GM19455 (cell line): ENCODE measurements around the gene CDK5RAP3.
A peak's percentile ranks its signal among the peaks of the same experiment; 100 is the strongest.
"Not testable (repeated sequence)": the region's sequence is repeated elsewhere in the genome, so short reads cannot be mapped to it uniquely, and the experiment has no call there.

Source experiments
- ATAC-seq: cut with Tn5 transposase; IDR thresholded peaks from one replicate; pipeline ENCODE4 v1.9.1; 2021; ENCODE audit not compliant: unreplicated experiment

The CDK5RAP3 gene

GRCh38 chr17:47970725-47971499, at the start of gene CDK5RAP3:
CDK5RAP3 (plus strand) TSS chr17:47971113; CDS start chr17:47971147, 34 bp downstream.
- ATAC-seq: peak; percentile 95

GRCh38 chr17:47924785-47925677, 45.9 kb upstream of the CDK5RAP3 start:
- ATAC-seq: no peak

- no peak for ATAC-seq
Observed at GRCh38 chr17:47925678-47925988, 45.3 kb upstream of the CDK5RAP3 start.

- ATAC-seq: no peak
Observed at GRCh38 chr17:47927821-47928400, 43.0 kb upstream of the CDK5RAP3 start.

- no peak for ATAC-seq
Observed at GRCh38 chr17:47928415-47928814, 42.5 kb upstream of the CDK5RAP3 start.

GRCh38 chr17:47929218-47930000, 41.5 kb upstream of the CDK5RAP3 start:
- ATAC-seq: no peak

- ATAC-seq: no peak
Observed at GRCh38 chr17:47931848-47932247, 39.1 kb upstream of the CDK5RAP3 start.

GRCh38 chr17:47934856-47935255, 36.1 kb upstream of the CDK5RAP3 start:
- no peak for ATAC-seq

GRCh38 chr17:47935468-47935867, 35.4 kb upstream of the CDK5RAP3 start:
- ATAC-seq: not testable (repeated sequence)

GRCh38 chr17:47935961-47936360, 35.0 kb upstream of the CDK5RAP3 start:
- no peak for ATAC-seq

- ATAC-seq: no peak
Observed at GRCh38 chr17:47937941-47938340, 33.0 kb upstream of the CDK5RAP3 start.

GRCh38 chr17:47941246-47942095, 29.4 kb upstream of the CDK5RAP3 start, which contains the start of gene PNPO:
PNPO (plus strand) TSS chr17:47941571; CDS start chr17:47941676, 105 bp downstream.
- peak; percentile 93 for ATAC-seq

GRCh38 chr17:47942096-47942510, 28.8 kb upstream of the CDK5RAP3 start:
- ATAC-seq: no peak

- ATAC-seq: no peak
Observed at GRCh38 chr17:47942568-47942967, 28.3 kb upstream of the CDK5RAP3 start.

GRCh38 chr17:47945080-47945479, 25.8 kb upstream of the CDK5RAP3 start:
- ATAC-seq: no peak

GRCh38 chr17:47945529-47946508, 25.1 kb upstream of the CDK5RAP3 start:
- no peak for ATAC-seq

- ATAC-seq: no peak
Observed at GRCh38 chr17:47946516-47946915, 24.4 kb upstream of the CDK5RAP3 start.

GRCh38 chr17:47946929-47947397, 23.9 kb upstream of the CDK5RAP3 start:
- no peak for ATAC-seq
